Ishikawa (cell line): ENCODE data around the gene WWC1.

Experiments used
- TEAD4 ChIP-seq: IDR thresholded peaks from 2 replicates; pipeline ENCODE4 v1.6.1; 2012

WWC1 gene

DNA sequence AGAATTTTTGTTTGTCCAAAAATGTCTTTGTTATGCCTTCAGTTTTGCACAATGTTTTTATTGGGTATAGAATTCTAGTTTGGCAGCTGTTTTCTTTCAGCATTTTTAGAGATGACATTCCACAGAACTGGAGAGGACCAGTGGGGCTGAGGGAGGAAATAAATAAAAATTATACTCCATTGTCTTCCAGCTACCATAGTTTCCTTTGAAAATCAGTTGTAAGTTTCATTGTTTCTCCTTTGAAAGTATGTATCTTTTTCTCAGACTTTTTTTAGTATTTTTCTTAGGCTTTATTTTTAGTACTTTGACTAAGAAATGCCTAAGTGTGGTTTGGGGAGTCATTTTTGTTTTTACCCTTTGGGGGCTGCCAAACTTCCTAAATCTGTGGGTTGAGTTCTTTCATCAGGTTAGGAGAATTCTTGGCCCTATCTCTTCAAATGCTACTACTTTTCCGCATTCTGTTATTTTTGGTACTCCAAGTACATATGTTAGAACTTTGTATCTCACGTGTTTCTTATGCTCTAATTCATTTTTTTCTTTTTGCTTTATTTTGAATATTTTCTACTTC is 222.5 kb downstream of the WWC1 start:
- no peak for TF ChIP-seq TEAD4
